H1 (cell line): ENCODE measurements around the gene GRAMD1B. TPM values are rescaled to one million over a fixed set of nuclear protein-coding genes. Genes with fewer than 3 reads are reported as not detected.

Experiments
- BACH1 ChIP-seq: IDR thresholded peaks from 2 replicates; pipeline ENCODE4 v1.6.1; 2012; ENCODE audit warnings: low read length, improper control_type of control experiment
- CBX8 ChIP-seq: fragments of 300-800, 300-1000 bp; sonication (generic); IDR thresholded peaks from 2 replicates; pipeline ENCODE4 v1.7.1; 2016; ENCODE audit warnings: low read depth, low read length, borderline replicate concordance
- CHD1 ChIP-seq: IDR thresholded peaks from 2 replicates; pipeline ENCODE4 v1.6.1; 2012; ENCODE audit warnings: low read depth, low read length, improper control_type of control experiment
- GTF2F1 ChIP-seq: IDR thresholded peaks from 2 replicates; pipeline ENCODE4 v1.6.1; 2012; ENCODE audit warnings: low read depth, low read length, improper control_type of control experiment, borderline replicate concordance
- KDM1A ChIP-seq: fragments of 200-600, 300-600 bp; sonication (generic); IDR thresholded peaks from 2 replicates; pipeline ENCODE4 v1.7.1; 2016; ENCODE audit warnings: mild to moderate bottlenecking, low read length, borderline replicate concordance
- KDM5A ChIP-seq: fragments of 200-600 bp; IDR thresholded peaks from 2 replicates; pipeline ENCODE4 v1.7.1; 2012; ENCODE audit warnings: mild to moderate bottlenecking, low read length, inconsistent platforms, mixed read lengths
- NRF1 ChIP-seq: IDR thresholded peaks from 2 replicates; pipeline ENCODE4 v1.6.1; 2011; ENCODE audit warnings: mild to moderate bottlenecking, low read depth, low read length, improper control_type of control experiment
- SIN3A ChIP-seq, 2 experiments: IDR thresholded peaks in 1 of 2; conservative IDR thresholded peaks in 1 of 2; 2 replicates each; pipeline ENCODE4 v1.6.1; 2011 to 2012; ENCODE audit warnings: low read length in 2 of 2, improper control_type of control experiment in 1 of 2, low read depth in 1 of 2, mild to moderate bottlenecking in 1 of 2
- TAF7 ChIP-seq: optimal IDR thresholded peaks from 2 replicates; pipeline ENCODE3; 2011; ENCODE audit warnings: low read depth, mild to moderate bottlenecking, inconsistent platforms, low read length, moderate library complexity, borderline replicate concordance
- polyA plus RNA-seq, 7 experiments: library from polyadenylated mRNA; depleted of rRNA in 3 of 7; stranded (reverse) in 5 of 7; unstranded in 2 of 7; fragments of >200 nt in 5 of 7; fragments of 200-250 nt in 2 of 7; gene quantifications; 1 replicate in 5 of 7; 2 replicates in 1 of 7; 4 replicates in 1 of 7; pipeline versions ENCODE4 v1.2.1 to v1.2.3, GENCODE V29; 2011 to 2013; ENCODE audit warnings: missing spikeins in 2 of 7, mixed read lengths in 2 of 7
- total RNA-seq: library from RNA; stranded (reverse); fragmentation: NEBNext Ultra II Directional; extraction: Animal tissue kit (Norgen Biotek cat#: 25700); gene quantifications from 2 replicates; pipeline ENCODE4 v1.2.1, GENCODE V29; 2021
- TF ChIP-seq, protein P1 (sequence below): fragments of 300-600 bp; sonication (generic); IDR thresholded peaks from 2 replicates; pipeline ENCODE4 v1.7.1; 2012; ENCODE audit warnings: low read length, moderate library complexity, mild to moderate bottlenecking, inconsistent platforms; ENCODE audit not compliant: insufficient replicate concordance

Gene GRAMD1B
- total and polyA plus RNA-seq, 2 of the 8 experiments (the other 6 are each of a cell fraction or from before 2014, with no cell fraction given) = 10.1 to 21.2 TPM

- TF ChIP-seq KDM1A = no peak; the same call in 1 of the 2 replicates
- no peak for TF ChIP-seq GTF2F1
- TF ChIP-seq BACH1 = no peak
- no peak for TF ChIP-seq TAF7
- TF ChIP-seq, protein P1, sequence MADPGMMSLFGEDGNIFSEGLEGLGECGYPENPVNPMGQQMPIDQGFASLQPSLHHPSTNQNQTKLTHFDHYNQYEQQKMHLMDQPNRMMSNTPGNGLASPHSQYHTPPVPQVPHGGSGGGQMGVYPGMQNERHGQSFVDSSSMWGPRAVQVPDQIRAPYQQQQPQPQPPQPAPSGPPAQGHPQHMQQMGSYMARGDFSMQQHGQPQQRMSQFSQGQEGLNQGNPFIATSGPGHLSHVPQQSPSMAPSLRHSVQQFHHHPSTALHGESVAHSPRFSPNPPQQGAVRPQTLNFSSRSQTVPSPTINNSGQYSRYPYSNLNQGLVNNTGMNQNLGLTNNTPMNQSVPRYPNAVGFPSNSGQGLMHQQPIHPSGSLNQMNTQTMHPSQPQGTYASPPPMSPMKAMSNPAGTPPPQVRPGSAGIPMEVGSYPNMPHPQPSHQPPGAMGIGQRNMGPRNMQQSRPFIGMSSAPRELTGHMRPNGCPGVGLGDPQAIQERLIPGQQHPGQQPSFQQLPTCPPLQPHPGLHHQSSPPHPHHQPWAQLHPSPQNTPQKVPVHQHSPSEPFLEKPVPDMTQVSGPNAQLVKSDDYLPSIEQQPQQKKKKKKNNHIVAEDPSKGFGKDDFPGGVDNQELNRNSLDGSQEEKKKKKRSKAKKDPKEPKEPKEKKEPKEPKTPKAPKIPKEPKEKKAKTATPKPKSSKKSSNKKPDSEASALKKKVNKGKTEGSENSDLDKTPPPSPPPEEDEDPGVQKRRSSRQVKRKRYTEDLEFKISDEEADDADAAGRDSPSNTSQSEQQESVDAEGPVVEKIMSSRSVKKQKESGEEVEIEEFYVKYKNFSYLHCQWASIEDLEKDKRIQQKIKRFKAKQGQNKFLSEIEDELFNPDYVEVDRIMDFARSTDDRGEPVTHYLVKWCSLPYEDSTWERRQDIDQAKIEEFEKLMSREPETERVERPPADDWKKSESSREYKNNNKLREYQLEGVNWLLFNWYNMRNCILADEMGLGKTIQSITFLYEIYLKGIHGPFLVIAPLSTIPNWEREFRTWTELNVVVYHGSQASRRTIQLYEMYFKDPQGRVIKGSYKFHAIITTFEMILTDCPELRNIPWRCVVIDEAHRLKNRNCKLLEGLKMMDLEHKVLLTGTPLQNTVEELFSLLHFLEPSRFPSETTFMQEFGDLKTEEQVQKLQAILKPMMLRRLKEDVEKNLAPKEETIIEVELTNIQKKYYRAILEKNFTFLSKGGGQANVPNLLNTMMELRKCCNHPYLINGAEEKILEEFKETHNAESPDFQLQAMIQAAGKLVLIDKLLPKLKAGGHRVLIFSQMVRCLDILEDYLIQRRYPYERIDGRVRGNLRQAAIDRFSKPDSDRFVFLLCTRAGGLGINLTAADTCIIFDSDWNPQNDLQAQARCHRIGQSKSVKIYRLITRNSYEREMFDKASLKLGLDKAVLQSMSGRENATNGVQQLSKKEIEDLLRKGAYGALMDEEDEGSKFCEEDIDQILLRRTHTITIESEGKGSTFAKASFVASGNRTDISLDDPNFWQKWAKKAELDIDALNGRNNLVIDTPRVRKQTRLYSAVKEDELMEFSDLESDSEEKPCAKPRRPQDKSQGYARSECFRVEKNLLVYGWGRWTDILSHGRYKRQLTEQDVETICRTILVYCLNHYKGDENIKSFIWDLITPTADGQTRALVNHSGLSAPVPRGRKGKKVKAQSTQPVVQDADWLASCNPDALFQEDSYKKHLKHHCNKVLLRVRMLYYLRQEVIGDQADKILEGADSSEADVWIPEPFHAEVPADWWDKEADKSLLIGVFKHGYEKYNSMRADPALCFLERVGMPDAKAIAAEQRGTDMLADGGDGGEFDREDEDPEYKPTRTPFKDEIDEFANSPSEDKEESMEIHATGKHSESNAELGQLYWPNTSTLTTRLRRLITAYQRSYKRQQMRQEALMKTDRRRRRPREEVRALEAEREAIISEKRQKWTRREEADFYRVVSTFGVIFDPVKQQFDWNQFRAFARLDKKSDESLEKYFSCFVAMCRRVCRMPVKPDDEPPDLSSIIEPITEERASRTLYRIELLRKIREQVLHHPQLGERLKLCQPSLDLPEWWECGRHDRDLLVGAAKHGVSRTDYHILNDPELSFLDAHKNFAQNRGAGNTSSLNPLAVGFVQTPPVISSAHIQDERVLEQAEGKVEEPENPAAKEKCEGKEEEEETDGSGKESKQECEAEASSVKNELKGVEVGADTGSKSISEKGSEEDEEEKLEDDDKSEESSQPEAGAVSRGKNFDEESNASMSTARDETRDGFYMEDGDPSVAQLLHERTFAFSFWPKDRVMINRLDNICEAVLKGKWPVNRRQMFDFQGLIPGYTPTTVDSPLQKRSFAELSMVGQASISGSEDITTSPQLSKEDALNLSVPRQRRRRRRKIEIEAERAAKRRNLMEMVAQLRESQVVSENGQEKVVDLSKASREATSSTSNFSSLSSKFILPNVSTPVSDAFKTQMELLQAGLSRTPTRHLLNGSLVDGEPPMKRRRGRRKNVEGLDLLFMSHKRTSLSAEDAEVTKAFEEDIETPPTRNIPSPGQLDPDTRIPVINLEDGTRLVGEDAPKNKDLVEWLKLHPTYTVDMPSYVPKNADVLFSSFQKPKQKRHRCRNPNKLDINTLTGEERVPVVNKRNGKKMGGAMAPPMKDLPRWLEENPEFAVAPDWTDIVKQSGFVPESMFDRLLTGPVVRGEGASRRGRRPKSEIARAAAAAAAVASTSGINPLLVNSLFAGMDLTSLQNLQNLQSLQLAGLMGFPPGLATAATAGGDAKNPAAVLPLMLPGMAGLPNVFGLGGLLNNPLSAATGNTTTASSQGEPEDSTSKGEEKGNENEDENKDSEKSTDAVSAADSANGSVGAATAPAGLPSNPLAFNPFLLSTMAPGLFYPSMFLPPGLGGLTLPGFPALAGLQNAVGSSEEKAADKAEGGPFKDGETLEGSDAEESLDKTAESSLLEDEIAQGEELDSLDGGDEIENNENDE = no peak
- no peak for TF ChIP-seq KDM5A
- no peak for TF ChIP-seq NRF1
- no peak for TF ChIP-seq CBX8
- TF ChIP-seq CHD1 = no peak
- TF ChIP-seq SIN3A (conservative IDR thresholded peaks at IDR 0.05 in 1 of 2, IDR thresholded peaks at IDR 0.05 in 1 of 2; ENCODE audit: low read depth in 1 of 2, low read length in 2 of 2) = peak in 1 of 2 experiments; percentile 54; a peak in 1 of 4 replicates
Observed at GRCh38 chr11:123407130-123407995, 22.7 kb upstream of the GRAMD1B start (continued).
